Mononuclear cell (primary cell): ENCODE data around the gene IRF5. TPM values are rescaled to one million over a fixed set of nuclear protein-coding genes. Genes with fewer than 3 reads are reported as not detected.

ENCODE experiments used
- H3K27me3 ChIP-seq: 2 replicates; pipeline ENCODE4 v1.6.0; 2011; ENCODE audit warnings: low read length, control low read depth; ENCODE audit not compliant: insufficient read depth
- H3K4me1 ChIP-seq: 2 replicates; pipeline ENCODE4 v1.5.1; 2011; ENCODE audit warnings: mild to moderate bottlenecking, low read length, control low read depth; ENCODE audit not compliant: insufficient read depth
- H3K4me3 ChIP-seq: 2 replicates; pipeline ENCODE4 v1.5.1; 2011; ENCODE audit warnings: mild to moderate bottlenecking, low read length, moderate library complexity
- H3K9me3 ChIP-seq: 2 replicates; pipeline ENCODE4 v1.5.1; 2011; ENCODE audit warnings: low read depth, mild to moderate bottlenecking, control low read depth, low read length
- total RNA-seq: library from RNA; depleted of rRNA; stranded (reverse); fragments of >200 nt; gene quantifications from one replicate; pipeline ENCODE4 v1.2.3, GENCODE V29; 2012

Gene IRF5
- total RNA-seq, 1 donor: 26.7 TPM

GRCh38 chr7:128951296-128951695 is 13.6 kb downstream of the IRF5 start:
- no peak overlapping the region for H3K4me3 ChIP-seq
- H3K27me3 ChIP-seq: no peaks in the 10 kb centered on the region
- H3K4me1 ChIP-seq: peaks cover 38% of the 10 kb centered on the region
- H3K9me3 ChIP-seq: no peaks in the 10 kb centered on the region

- Histone ChIP-seq H3K27me3 (no peaks in the 10 kb centered on the region), H3K4me1 (peaks cover 10% of the 10 kb centered on the region), H3K4me3 (no peak overlapping the region), H3K9me3 (no peaks in the 10 kb centered on the region)
Measured at GRCh38 chr7:128954150-128954549, 16.4 kb downstream of the IRF5 start.

GRCh38 chr7:128954830-128955802 is 17.4 kb downstream of the IRF5 start:
- H3K4me3 ChIP-seq: no peak overlapping the region
- no peaks in the 10 kb centered on the region for H3K9me3 ChIP-seq
- H3K4me1 ChIP-seq: peaks cover 4% of the 10 kb centered on the region
- H3K27me3 ChIP-seq: no peaks in the 10 kb centered on the region

- H3K4me1 ChIP-seq: peaks cover 4% of the 10 kb centered on the region
- H3K9me3 ChIP-seq: no peaks in the 10 kb centered on the region
- no peaks in the 10 kb centered on the region for H3K27me3 ChIP-seq
- H3K4me3 ChIP-seq: no peak overlapping the region
Measured at GRCh38 chr7:128955981-128956380, 18.3 kb downstream of the IRF5 start.

- Histone ChIP-seq H3K27me3 (no peaks in the 10 kb centered on the region), H3K9me3 (no peaks in the 10 kb centered on the region), H3K4me3 (no peak overlapping the region), H3K4me1 (no peaks in the 10 kb centered on the region)
Measured at GRCh38 chr7:128959296-128959695, 21.6 kb downstream of the IRF5 start.

GRCh38 chr7:128961030-128961659 is 23.4 kb downstream of the IRF5 start:
- Histone ChIP-seq H3K4me1 (no peaks in the 10 kb centered on the region), H3K4me3 (no peak overlapping the region), H3K27me3 (no peaks in the 10 kb centered on the region), H3K9me3 (no peaks in the 10 kb centered on the region)

- Histone ChIP-seq H3K4me3 (no peak overlapping the region), H3K9me3 (no peaks in the 10 kb centered on the region), H3K27me3 (no peaks in the 10 kb centered on the region), H3K4me1 (no peaks in the 10 kb centered on the region)
Measured at GRCh38 chr7:128962899-128963298, 25.2 kb downstream of the IRF5 start.

- no peak overlapping the region for H3K4me3 ChIP-seq
- H3K9me3 ChIP-seq: no peaks in the 10 kb centered on the region
- no peaks in the 10 kb centered on the region for H3K27me3 ChIP-seq
- H3K4me1 ChIP-seq: no peaks in the 10 kb centered on the region
Measured at GRCh38 chr7:128963327-128963757, 25.6 kb downstream of the IRF5 start.

- no peaks in the 10 kb centered on the region for H3K4me1 ChIP-seq
- no peaks in the 10 kb centered on the region for H3K27me3 ChIP-seq
- H3K9me3 ChIP-seq: no peaks in the 10 kb centered on the region
- no peak overlapping the region for H3K4me3 ChIP-seq
Measured at GRCh38 chr7:128968624-128969023, 30.9 kb downstream of the IRF5 start.

GRCh38 chr7:128974241-128974934 is 36.7 kb downstream of the IRF5 start:
- H3K9me3 ChIP-seq: no peaks in the 10 kb centered on the region
- no peaks in the 10 kb centered on the region for H3K4me1 ChIP-seq
- H3K4me3 ChIP-seq: no peak overlapping the region
- H3K27me3 ChIP-seq: no peaks in the 10 kb centered on the region

- Histone ChIP-seq H3K4me1 (no peaks in the 10 kb centered on the region), H3K27me3 (no peaks in the 10 kb centered on the region), H3K9me3 (no peaks in the 10 kb centered on the region)
Measured at GRCh38 chr7:128982105-128982504, 44.4 kb downstream of the IRF5 start.

GRCh38 chr7:128985660-128986059 is 47.9 kb downstream of the IRF5 start:
- Histone ChIP-seq H3K4me3 (no peak overlapping the region), H3K27me3 (no peaks in the 10 kb centered on the region), H3K9me3 (no peaks in the 10 kb centered on the region), H3K4me1 (no peaks in the 10 kb centered on the region)

More at GRCh38 chr7:128982105-128982504, 44.4 kb downstream of the IRF5 start:
- no peak overlapping the region for H3K4me3 ChIP-seq

GRCh38 chr7:128986609-128987008 is 48.9 kb downstream of the IRF5 start:
- H3K4me1 ChIP-seq: no peaks in the 10 kb centered on the region
- H3K4me3 ChIP-seq: no peak overlapping the region
- no peaks in the 10 kb centered on the region for H3K27me3 ChIP-seq

GRCh38 chr7:128988372-128988771 is 50.6 kb downstream of the IRF5 start:
- no peaks in the 10 kb centered on the region for H3K9me3 ChIP-seq
- H3K4me1 ChIP-seq: no peaks in the 10 kb centered on the region
- no peaks in the 10 kb centered on the region for H3K27me3 ChIP-seq
- H3K4me3 ChIP-seq: no peak overlapping the region

More at GRCh38 chr7:128986609-128987008, 48.9 kb downstream of the IRF5 start:
- H3K9me3 ChIP-seq: no peaks in the 10 kb centered on the region

GRCh38 chr7:128989961-128990360 is 52.2 kb downstream of the IRF5 start:
- H3K4me3 ChIP-seq: no peak overlapping the region

More at GRCh38 chr7:128989961-128990360, 52.2 kb downstream of the IRF5 start:
- Histone ChIP-seq H3K4me1 (no peaks in the 10 kb centered on the region), H3K27me3 (no peaks in the 10 kb centered on the region), H3K9me3 (no peaks in the 10 kb centered on the region)
